ENCODE measurements around the gene ELK3.

DNA sequence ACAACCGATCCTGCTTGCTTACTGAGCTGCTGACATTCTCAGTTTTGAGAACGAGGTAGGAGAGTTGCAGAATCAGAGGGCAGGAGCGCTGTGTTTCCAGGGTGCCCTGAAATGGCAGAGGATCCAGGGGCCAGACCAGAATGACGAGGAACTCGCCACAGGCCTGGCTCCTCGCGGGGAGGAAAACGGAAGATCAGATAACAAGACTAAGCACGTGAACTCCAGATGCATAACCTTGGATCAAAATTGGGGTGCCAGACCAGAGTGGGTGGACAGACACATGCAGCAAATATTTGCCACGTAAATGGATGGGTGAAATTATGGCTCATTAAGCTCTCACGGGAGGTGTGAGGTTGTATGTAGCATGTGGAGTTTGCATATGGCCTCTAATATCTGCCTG lies 46.5 kb downstream of the ELK3 start:
- TF ChIP-seq, protein P1, sequence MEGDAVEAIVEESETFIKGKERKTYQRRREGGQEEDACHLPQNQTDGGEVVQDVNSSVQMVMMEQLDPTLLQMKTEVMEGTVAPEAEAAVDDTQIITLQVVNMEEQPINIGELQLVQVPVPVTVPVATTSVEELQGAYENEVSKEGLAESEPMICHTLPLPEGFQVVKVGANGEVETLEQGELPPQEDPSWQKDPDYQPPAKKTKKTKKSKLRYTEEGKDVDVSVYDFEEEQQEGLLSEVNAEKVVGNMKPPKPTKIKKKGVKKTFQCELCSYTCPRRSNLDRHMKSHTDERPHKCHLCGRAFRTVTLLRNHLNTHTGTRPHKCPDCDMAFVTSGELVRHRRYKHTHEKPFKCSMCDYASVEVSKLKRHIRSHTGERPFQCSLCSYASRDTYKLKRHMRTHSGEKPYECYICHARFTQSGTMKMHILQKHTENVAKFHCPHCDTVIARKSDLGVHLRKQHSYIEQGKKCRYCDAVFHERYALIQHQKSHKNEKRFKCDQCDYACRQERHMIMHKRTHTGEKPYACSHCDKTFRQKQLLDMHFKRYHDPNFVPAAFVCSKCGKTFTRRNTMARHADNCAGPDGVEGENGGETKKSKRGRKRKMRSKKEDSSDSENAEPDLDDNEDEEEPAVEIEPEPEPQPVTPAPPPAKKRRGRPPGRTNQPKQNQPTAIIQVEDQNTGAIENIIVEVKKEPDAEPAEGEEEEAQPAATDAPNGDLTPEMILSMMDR (conservative IDR thresholded peaks at IDR 0.05) = no peak
- no peak for TF ChIP-seq ZFX (IDR thresholded peaks at IDR 0.05)

All from C4-2B (cell line).